ENCODE results near the gene KIAA1549.

GRCh38 chr7:138907201-138907847 is 73.9 kb downstream of the KIAA1549 start:
- no peak for TF ChIP-seq CTCF (IDR thresholded peaks at IDR 0.05)
- TF ChIP-seq POLR2A (IDR thresholded peaks at IDR 0.05): no peak
- no peak for TF ChIP-seq EP300 (IDR thresholded peaks at IDR 0.05)

Measured in tibial nerve (tissue), 4 donors.